Mononuclear cell (primary cell): ENCODE data around the gene STARD10. TPM values are rescaled to one million over a fixed set of nuclear protein-coding genes. Genes with fewer than 3 reads are reported as not detected.
"Not testable (repeated sequence)": the region's sequence is repeated elsewhere in the genome, so short reads cannot be mapped to it uniquely, and the experiment has no call there.

Source experiments
- H3K27me3 ChIP-seq: 2 replicates; pipeline ENCODE4 v1.6.0; 2011; ENCODE audit warnings: low read length, control low read depth; ENCODE audit not compliant: insufficient read depth
- H3K4me1 ChIP-seq: 2 replicates; pipeline ENCODE4 v1.5.1; 2011; ENCODE audit warnings: mild to moderate bottlenecking, low read length, control low read depth; ENCODE audit not compliant: insufficient read depth
- H3K4me3 ChIP-seq: 2 replicates; pipeline ENCODE4 v1.5.1; 2011; ENCODE audit warnings: mild to moderate bottlenecking, low read length, moderate library complexity
- H3K9me3 ChIP-seq: 2 replicates; pipeline ENCODE4 v1.5.1; 2011; ENCODE audit warnings: low read depth, mild to moderate bottlenecking, control low read depth, low read length
- total RNA-seq: library from RNA; depleted of rRNA; stranded (reverse); fragments of >200 nt; gene quantifications from one replicate; pipeline ENCODE4 v1.2.3, GENCODE V29; 2012

The STARD10 gene
- total RNA-seq, 1 donor: 10.2 TPM

DNA sequence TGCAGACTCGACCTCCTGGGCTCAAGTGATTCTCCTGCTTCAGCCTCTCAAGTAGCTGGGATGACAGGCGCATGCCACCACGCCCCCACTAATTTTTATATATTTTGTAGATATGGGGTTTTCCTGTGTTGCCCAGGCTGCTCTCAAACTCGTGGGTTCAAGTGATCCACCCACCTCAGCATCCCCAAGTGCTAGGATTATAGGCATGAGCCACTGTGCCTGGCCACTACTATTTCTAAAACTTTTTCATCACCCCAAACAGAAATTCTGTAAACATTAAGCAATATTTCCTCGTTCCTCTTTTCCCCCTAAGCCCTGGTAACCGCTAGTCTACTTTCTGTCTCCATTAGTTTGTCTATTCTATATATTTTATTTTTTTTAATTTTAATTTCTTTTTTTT is 11.4 kb upstream of the STARD10 start:
- no peaks in the 10 kb centered on the region for H3K9me3 ChIP-seq
- no peak overlapping the region for H3K4me3 ChIP-seq
- no peaks in the 10 kb centered on the region for H3K27me3 ChIP-seq
- H3K4me1 ChIP-seq: peaks cover 66% of the 10 kb centered on the region

DNA sequence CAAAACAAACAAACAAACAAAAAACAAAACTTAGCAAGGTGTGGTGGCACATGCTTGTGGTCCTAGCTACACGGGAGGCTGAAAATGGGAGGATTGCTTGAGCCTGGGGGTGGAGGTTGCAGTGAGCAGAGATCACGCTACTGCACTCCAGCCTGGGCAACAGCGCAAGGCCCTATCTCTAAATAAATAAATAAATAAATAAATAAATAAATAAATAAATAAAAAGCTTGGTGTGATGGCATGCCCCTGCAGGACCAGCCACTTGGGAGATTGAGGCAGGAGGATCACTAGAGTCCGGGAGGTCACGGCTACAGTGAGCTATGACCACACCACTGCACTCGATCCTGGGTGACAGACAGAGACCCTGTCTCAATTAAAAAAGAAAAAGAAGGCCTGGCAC is 9.0 kb upstream of the STARD10 start:
- Histone ChIP-seq H3K27me3 (no peaks in the 10 kb centered on the region), H3K4me1 (peaks cover 55% of the 10 kb centered on the region), H3K9me3 (no peaks in the 10 kb centered on the region), H3K4me3 (no peak overlapping the region)

DNA sequence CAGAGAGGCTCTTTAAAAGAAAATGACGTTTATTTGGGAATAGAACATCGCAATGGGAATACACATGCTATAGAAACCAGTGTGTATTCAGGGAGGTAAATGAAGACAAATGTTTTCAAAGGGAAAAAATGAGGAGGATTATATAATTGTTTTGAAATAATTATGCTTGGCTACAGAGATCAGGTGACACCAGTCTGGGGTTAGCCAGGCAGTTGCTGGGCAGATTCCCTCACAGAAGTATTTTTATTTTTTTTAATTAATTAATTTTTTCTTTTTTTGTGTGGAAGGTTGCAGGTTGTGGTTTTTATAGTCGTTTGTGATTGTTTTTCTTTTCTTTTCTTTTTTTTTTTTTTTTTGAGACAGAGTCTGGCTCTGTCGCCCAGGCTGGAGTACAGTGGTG is 5.6 kb upstream of the STARD10 start:
- no peaks in the 10 kb centered on the region for H3K9me3 ChIP-seq
- H3K27me3 ChIP-seq: no peaks in the 10 kb centered on the region
- H3K4me3 ChIP-seq: no peak overlapping the region
- H3K4me1 ChIP-seq: peaks cover 33% of the 10 kb centered on the region

DNA sequence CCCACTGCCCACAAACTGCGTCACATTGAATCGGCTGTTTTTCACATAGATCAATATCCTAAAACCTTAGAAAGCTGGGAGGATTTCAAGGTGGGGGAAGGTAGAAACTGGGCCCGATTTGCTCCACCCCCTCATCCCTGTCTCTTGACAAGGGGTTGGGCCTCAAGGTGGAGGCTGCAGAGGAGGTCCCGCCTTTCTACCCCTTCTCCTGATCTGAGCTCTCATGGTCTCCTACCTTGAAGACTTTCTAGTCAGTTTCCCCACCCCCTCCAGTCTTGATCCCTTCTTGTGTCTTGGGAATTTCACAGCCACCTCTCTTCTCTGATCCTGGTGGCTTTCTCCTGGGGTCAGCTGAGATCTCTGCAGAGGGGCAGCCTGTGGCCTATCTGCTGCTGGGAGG is 4.5 kb upstream of the STARD10 start:
- peaks cover 31% of the 10 kb centered on the region for H3K4me1 ChIP-seq
- H3K4me3 ChIP-seq: no peak overlapping the region
- H3K27me3 ChIP-seq: no peaks in the 10 kb centered on the region
- H3K9me3 ChIP-seq: no peaks in the 10 kb centered on the region

DNA sequence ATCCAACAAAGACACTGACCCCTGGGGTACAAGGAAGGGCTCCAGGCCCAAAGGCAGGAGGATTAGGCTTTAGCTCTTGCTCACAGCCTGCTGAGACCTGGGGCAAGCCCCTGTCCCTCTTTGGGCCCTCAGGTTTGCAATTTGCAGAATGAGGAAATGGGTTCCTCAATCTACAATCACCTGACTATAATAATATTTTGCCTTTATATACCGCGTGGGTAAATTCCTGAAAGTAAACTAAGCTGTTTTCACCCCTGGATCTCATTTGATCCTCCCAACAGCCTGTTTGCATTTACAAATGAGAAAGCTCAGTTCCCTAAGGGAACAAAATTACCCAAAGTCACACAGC is 797 bp downstream of the STARD10 start:
- H3K4me3 ChIP-seq: no peak overlapping the region
- no peaks in the 10 kb centered on the region for H3K27me3 ChIP-seq
- no peaks in the 10 kb centered on the region for H3K9me3 ChIP-seq
- peaks cover 49% of the 10 kb centered on the region for H3K4me1 ChIP-seq

DNA sequence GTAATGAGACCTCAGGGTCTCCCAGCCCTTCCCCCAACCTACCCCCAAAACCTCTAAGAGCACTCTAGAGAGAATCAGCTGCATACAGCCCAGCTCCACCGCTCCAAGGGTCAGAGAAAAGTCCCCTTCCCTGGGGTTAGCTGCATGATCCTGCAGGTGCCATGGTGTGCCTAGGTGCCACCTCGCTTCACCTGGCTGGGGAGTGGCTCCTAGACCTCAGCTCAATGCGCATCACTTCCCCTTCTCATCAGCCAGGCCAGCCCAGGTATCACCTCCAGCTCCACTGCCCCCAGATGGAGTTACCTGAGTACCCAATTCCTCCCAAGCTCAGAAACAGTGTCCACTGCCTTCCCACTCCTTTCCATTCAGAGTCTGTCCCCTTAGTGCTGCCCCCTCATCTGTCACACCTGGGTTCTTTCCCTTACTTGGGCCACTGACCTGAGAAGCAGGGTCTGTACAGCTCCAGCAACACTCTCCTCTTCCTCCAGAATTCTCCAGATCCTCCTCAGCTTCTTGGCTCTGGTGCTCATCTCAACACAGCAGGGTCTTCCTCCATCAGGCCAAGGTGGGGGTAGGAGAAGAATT is 1.3 kb downstream of the STARD10 start:
- Histone ChIP-seq H3K4me1 (peaks cover 49% of the 10 kb centered on the region), H3K4me3 (no peak overlapping the region), H3K27me3 (no peaks in the 10 kb centered on the region), H3K9me3 (no peaks in the 10 kb centered on the region)

DNA sequence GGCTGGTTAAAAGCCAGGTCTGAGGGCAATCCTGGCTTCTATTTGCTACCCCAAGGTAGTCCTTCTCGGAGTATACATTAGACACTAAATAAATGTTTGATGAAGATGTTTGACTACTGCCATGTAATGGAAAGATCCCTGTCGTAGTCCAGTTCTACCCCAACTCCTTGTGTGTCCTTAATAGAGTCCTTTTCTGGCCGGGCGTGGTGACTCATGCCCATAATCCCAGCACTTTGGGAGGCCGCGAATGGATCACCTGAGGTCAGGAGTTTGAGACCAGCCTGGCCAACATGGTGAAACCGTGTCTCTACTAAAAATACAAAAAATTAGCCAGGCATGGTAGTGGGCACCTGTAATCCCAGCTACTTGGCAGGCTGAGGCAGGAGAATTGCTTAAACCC is 2.6 kb downstream of the STARD10 start:
- not testable (repeated sequence) for H3K9me3 ChIP-seq, H3K27me3 ChIP-seq, H3K4me3 ChIP-seq
- peaks cover 59% of the 10 kb centered on the region for H3K4me1 ChIP-seq

DNA sequence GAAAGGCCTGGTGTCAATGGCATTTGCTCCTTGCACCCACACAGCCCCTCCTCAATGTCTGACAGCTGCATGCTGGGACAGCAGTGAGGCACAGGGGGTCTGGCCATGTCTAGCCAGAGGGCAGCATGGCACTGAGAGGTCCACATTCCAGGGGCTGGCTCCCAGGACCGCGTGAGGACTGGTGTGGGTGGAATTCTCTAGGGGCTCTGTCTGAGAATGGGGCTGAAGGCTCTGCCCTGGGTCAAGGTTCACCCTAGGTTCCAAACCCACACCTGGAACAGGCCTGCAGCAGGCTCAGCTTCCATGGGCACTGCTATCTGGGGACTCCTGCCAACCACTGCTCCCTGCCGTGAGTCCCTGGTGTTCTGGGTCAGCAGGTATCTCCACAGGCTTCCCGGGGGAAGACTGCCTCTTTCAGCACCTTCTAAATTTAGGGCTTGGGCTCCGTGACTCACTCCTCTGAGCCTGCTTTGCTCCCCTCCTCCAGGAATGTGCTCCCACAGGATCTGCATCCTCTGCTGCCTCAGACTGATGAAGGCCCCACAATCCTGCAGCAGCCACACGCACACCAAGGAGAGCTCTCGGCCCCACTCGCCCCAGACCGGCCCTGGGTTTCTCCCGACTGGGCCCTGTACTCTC is 4.2 kb downstream of the STARD10 start:
- no peak overlapping the region for H3K4me3 ChIP-seq
- H3K4me1 ChIP-seq: peaks cover 53% of the 10 kb centered on the region
- no peaks in the 10 kb centered on the region for H3K9me3 ChIP-seq
- no peaks in the 10 kb centered on the region for H3K27me3 ChIP-seq

DNA sequence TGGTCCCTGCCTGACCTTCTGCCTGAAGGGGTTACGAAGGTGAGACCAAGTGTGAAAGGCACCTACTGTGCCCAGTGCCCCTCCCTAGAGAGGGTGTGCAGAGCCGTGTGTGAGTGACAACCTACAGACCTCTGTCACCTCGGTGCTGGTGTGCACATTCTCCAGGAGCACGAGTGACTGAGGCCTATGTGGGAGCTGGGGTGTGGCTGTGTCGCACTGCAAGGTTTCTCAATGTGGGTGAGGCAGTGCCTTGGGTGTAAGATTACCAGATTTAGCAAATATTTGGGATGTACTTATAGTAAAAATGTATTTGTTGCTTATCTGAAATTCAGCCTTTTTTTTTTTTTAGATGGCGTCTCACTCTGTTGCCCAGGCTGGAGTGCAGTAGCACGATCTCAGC is 5.6 kb downstream of the STARD10 start:
- Histone ChIP-seq H3K4me3 (no peak overlapping the region), H3K9me3 (no peaks in the 10 kb centered on the region), H3K27me3 (no peaks in the 10 kb centered on the region), H3K4me1 (peaks cover 43% of the 10 kb centered on the region)

DNA sequence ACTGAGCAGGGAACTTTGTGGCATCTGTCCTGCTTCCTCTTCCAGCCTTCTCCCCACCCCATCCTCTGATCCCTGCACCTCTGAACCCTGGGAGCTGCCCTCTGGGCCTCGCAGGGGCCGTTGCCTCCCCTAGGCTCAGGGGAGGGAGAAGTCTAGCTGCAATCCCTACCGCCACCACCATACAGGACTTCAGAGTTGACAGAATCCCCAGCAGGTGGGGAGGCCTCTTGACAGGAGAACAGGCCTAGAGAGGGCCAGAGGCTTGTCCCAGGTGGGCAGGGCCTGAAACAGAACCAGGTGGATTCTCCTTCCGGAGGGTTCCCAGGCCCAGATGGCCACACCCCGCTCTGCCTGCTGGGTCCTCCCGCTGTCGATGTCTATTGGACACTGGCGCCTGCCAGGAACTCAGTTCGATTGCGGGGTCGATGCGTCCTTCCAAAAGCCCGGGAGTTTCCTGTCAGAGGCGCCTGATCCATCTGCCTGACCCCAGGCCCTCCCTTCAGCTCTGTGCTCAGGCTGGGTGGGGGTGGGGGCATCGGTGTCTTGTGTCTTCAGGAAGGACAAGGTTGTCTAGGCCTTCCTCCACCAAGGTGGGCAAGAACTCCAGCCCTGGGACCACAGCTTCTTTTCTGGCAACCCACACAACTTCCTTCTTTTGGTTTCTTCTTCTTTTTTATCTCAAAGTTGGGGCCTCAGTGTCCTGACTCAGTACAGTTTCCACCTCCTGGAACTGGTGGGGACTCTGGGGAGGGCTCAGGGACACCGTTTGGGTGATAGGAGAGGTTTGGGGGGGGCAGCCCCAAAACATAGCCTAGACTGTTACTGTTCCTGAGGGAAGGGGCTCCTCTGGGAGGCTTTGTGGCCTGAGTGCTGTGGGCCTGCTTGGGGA is 6.4 kb downstream of the STARD10 start:
- Histone ChIP-seq H3K27me3 (no peaks in the 10 kb centered on the region), H3K4me3 (no peak overlapping the region), H3K4me1 (peaks cover 36% of the 10 kb centered on the region), H3K9me3 (no peaks in the 10 kb centered on the region)

DNA sequence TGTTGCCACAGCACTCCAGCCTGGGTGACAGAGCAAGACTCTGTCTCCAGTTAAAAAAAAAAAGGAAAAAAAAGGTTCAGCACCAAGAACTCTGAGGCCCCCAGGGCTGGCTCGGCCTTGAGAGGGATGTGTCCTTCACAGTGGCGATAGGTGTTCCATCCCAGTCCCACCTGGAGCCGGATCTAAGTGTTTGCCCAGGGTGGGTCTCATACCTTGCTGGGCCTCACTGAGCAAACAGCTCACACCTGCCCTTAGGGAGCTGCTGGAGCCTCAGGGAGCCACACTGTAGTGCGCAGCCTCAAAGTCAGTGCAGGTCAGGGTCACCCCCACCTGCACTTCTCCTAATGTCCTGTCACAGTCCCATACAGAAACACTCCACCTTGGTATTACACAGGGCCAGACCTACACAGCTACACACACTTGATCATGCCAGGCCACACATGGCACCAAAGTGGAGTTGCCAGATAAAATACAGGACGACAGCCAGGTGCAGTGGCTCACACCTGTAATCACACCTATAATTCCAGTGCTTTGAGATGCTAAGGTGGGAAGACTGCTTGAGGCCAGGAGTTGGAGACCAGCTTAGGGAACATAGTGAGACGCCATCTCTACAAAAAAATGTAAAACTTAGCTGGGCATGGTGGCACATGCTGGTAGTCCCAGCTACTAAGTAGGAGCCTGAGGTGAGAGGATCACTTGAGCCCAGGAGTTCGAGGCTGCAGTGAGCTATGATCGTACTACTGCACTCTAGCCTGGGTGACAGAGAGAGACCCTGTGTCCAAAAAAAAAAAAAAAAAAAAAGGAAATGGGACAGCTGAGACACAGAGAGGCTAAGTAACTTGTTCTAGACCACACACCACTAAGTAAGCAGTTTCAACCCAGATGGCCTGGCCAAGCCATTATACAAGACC is 7.3 kb downstream of the STARD10 start:
- Histone ChIP-seq H3K9me3 (no peaks in the 10 kb centered on the region), H3K4me3 (no peak overlapping the region), H3K4me1 (peaks cover 40% of the 10 kb centered on the region), H3K27me3 (no peaks in the 10 kb centered on the region)

DNA sequence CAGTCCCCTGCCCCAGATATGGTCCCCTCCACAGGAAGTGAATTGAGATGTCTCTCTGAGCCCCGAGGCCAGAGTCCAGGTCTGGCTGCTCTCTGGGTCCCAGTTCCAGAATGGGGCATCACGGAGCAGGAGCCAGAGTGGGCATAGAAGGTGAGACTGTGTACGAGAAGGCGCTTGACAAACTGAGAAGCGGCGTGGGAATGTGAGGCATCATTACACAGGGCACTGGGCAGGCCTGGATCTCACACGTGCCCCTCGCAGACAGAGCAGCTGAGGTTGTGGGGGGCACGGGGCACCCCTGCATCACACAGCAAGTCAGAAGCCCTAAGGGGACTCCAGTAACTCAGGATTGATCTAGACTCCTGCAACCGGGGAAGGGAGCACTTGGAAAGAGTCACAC is 9.2 kb downstream of the STARD10 start:
- H3K4me3 ChIP-seq: no peak overlapping the region
- H3K4me1 ChIP-seq: peaks cover 56% of the 10 kb centered on the region
- no peaks in the 10 kb centered on the region for H3K9me3 ChIP-seq
- H3K27me3 ChIP-seq: peaks cover 7% of the 10 kb centered on the region

DNA sequence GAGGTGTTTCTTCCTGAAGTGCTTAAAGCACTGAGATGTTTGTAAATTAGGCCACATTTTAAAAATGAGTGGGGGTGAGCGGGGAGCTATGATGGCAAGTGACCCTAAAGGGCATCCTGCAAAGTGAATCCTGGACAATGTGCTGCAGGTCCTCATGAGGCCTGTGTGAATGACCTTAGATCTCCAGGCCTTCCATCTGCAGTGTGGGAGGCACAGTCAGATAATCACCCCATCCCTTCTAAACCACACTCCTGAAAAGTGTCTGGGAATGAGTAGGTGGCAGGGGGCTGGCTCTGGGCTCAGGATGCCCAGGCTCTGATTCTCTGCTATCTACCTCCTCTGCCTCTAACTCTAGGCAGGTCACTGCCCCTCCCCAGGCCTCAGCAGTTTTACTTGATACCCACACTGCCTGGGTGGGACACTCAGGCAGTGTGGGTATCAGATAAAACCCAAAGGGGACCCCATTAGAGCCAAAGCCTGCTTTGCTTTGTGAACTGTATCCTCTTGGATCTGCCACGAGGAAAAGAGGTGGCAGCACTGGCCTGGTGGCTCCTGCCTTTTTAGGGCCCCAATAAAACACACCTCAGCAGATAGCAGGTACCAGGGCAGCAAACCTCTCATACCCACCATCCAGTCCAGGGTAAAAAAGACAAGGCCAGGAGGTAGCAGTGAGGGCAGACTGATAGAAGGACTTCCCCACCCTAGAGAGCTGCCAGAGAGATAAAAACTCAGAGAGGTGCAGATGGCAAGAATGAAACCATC is 10.5 kb downstream of the STARD10 start:
- Histone ChIP-seq H3K4me3 (no peak overlapping the region), H3K27me3 (peaks cover 7% of the 10 kb centered on the region), H3K9me3 (no peaks in the 10 kb centered on the region), H3K4me1 (peaks cover 43% of the 10 kb centered on the region)
